Peyer's patch (tissue), 4 donors: ENCODE results near the gene KCNAB3. TPM values are rescaled to one million over a fixed set of nuclear protein-coding genes. Genes with fewer than 3 reads are reported as not detected.

ENCODE experiments used
- DNase-seq, 3 donors: peaks; one replicate each; pipeline ENCODE4 v3.0.0-alpha.2; 2017 to 2019
- H3K27ac ChIP-seq, 4 donors: fragments of 200-600 bp; sonication (generic); one replicate each; pipeline ENCODE4 v1.5.1; 2016 to 2019
- H3K27me3 ChIP-seq, 2 donors: fragments of 200-600 bp; sonication (generic); one replicate each; pipeline ENCODE4 v1.5.1; 2019
- H3K36me3 ChIP-seq, 3 donors: fragments of 200-600 bp; sonication (generic); one replicate each; pipeline ENCODE4 v1.5.1; 2016 to 2019
- H3K4me1 ChIP-seq, 4 donors: fragments of 200-600 bp; sonication (generic); one replicate each; pipeline ENCODE4 v1.5.1; 2016 to 2019
- H3K4me3 ChIP-seq, 4 donors: fragments of 200-600 bp; sonication (generic); 1 replicate in 3 of 4; 2 replicates in 1 of 4; pipeline ENCODE4 v1.5.1; 2016 to 2019; ENCODE audit warnings: mild to moderate bottlenecking in 1 of 4
- H3K9me3 ChIP-seq, 4 donors: fragments of 200-600 bp; sonication (generic); one replicate each; pipeline ENCODE4 v1.5.1; 2016 to 2019; ENCODE audit warnings: mild to moderate bottlenecking in 1 of 4
- CTCF ChIP-seq, 6 experiments: fragments of 450-650 bp in 4 of 6; fragments of 200-600 bp in 2 of 6; sonication (generic) in 1 of 6; IDR thresholded peaks; one replicate each; pipeline ENCODE4 v1.5.1; 2017 to 2019; ENCODE audit warnings: antibody characterized with exemption in 6 of 6, mild to moderate bottlenecking in 3 of 6, moderate library complexity in 1 of 6
- POLR2A ChIP-seq, 2 donors: fragments of 450-650 bp; IDR thresholded peaks; one replicate each; pipeline ENCODE4 v1.5.1; 2017; ENCODE audit warnings: antibody characterized with exemption in 2 of 2, mild to moderate bottlenecking in 2 of 2, moderate library complexity in 2 of 2
- total RNA-seq, 4 donors: library from RNA; depleted of rRNA; stranded (reverse); fragments of >200 nt; gene quantifications; one replicate each; pipeline ENCODE4 v1.1.0, GENCODE V29; 2016

Gene KCNAB3
- total RNA-seq, 4 donors from 2014 or later: 0.95 to 5.0 (median 2.7) TPM

GRCh38 chr17:7915611-7916384 lies 13.9 kb downstream of the KCNAB3 start, which contains the start of gene RNF227:
Gene RNF227 (minus strand): TSS chr17:7916289. CDS start chr17:7916195, 94 bp downstream.
- peak within 1 kb of the TSS; percentile 61 to 77 (median 68) for H3K4me3 ChIP-seq
- TF ChIP-seq CTCF (IDR thresholded peaks at IDR 0.05): peak in 2 of 6 experiments; percentile 4 to 28
- TF ChIP-seq POLR2A (IDR thresholded peaks at IDR 0.05): peak in 1 of 2 donors; percentile 46
- peak; percentile 83 to 94 (median 93) for DNase-seq
- no peaks in the 10 kb centered on the region for H3K9me3 ChIP-seq
- peaks cover 0 to 16% (median 0%) of the 10 kb centered on the region in 3 donors for H3K36me3 ChIP-seq
- H3K27me3 ChIP-seq: no peaks in the 10 kb centered on the region
- peak within 1 kb of the TSS; percentile 89 to 97 (median 93) for H3K27ac ChIP-seq
- peaks cover 0 to 20% (median 10%) of the 10 kb centered on the region in 4 donors for H3K4me1 ChIP-seq

GRCh38 chr17:7915179-7915610 lies 14.5 kb downstream of the KCNAB3 start:
- DNase-seq: no peak
- H3K4me3 ChIP-seq: peak overlapping the region; percentile 61 to 77 (median 68)
- TF ChIP-seq POLR2A (IDR thresholded peaks at IDR 0.05) (no peak), CTCF (IDR thresholded peaks at IDR 0.05) (no peak)
- H3K4me1 ChIP-seq: peaks cover 0 to 20% (median 10%) of the 10 kb centered on the region in 4 donors
- H3K9me3 ChIP-seq: no peaks in the 10 kb centered on the region
- H3K36me3 ChIP-seq: peaks cover 0 to 22% (median 0%) of the 10 kb centered on the region in 3 donors
- H3K27ac ChIP-seq: peak overlapping the region; percentile 89 to 97 (median 93)
- no peaks in the 10 kb centered on the region for H3K27me3 ChIP-seq

GRCh38 chr17:7912927-7913524 lies 16.6 kb downstream of the KCNAB3 start:
- TF ChIP-seq POLR2A (IDR thresholded peaks at IDR 0.05): no peak
- TF ChIP-seq CTCF (IDR thresholded peaks at IDR 0.05): peak; percentile 34 to 91 (median 76)
- Histone ChIP-seq H3K4me1 (peaks cover 0 to 20% (median 10%) of the 10 kb centered on the region in 4 donors), H3K27me3 (no peaks in the 10 kb centered on the region), H3K27ac (peak overlapping the region in 1 of 4 donors; percentile 22), H3K36me3 (peaks cover 0 to 43% (median 0%) of the 10 kb centered on the region in 3 donors), H3K4me3 (no peak overlapping the region), H3K9me3 (no peaks in the 10 kb centered on the region)
- DNase-seq: peak in 1 of 3 donors; percentile 62

- DNase-seq: no peak
- no peaks in the 10 kb centered on the region for H3K9me3 ChIP-seq
- H3K4me3 ChIP-seq: no peak overlapping the region
- H3K4me1 ChIP-seq: peaks cover 0 to 14% (median 4%) of the 10 kb centered on the region in 4 donors
- H3K27ac ChIP-seq: no peak overlapping the region
- no peak for TF ChIP-seq CTCF (IDR thresholded peaks at IDR 0.05)
- H3K36me3 ChIP-seq: peaks cover 0 to 62% (median 0%) of the 10 kb centered on the region in 3 donors
- H3K27me3 ChIP-seq: no peaks in the 10 kb centered on the region
These were observed 18.5 kb downstream of the KCNAB3 start for GRCh38 chr17:7911116-7911515.

- no peak for TF ChIP-seq POLR2A (IDR thresholded peaks at IDR 0.05)
- TF ChIP-seq CTCF (IDR thresholded peaks at IDR 0.05): no peak
- Histone ChIP-seq H3K27ac (no peak overlapping the region), H3K27me3 (no peaks in the 10 kb centered on the region), H3K4me3 (no peak overlapping the region), H3K36me3 (peaks cover 0 to 66% (median 0%) of the 10 kb centered on the region in 3 donors), H3K4me1 (peaks cover 0 to 13% (median 3%) of the 10 kb centered on the region in 4 donors), H3K9me3 (no peaks in the 10 kb centered on the region)
- DNase-seq: no peak
These were observed 18.9 kb downstream of the KCNAB3 start for GRCh38 chr17:7910711-7911110.
